Endodermal cell (in vitro differentiated cells): Measurements from ENCODE around the gene HMGA1. TPM values are rescaled to one million over a fixed set of nuclear protein-coding genes. Genes with fewer than 3 reads are reported as not detected.

ENCODE experiments used
- DNase-seq: peaks from one replicate; pipeline ENCODE4 v3.0.0-alpha.2; 2017
- H3K27ac ChIP-seq: 2 replicates; pipeline ENCODE4 v1.5.1; 2013; ENCODE audit warnings: mild to moderate bottlenecking, low read depth, low read length, moderate library complexity
- H3K27me3 ChIP-seq: 2 replicates; pipeline ENCODE4 v1.6.1; 2013; ENCODE audit warnings: mild to moderate bottlenecking, low read length, moderate library complexity; ENCODE audit not compliant: insufficient read depth, control insufficient read depth, poor library complexity, severe bottlenecking
- H3K36me3 ChIP-seq: 2 replicates; pipeline ENCODE4 v1.7.0; 2013; ENCODE audit warnings: mild to moderate bottlenecking, low read length, moderate library complexity; ENCODE audit not compliant: control insufficient read depth, insufficient read depth
- H3K4me1 ChIP-seq: one replicate; pipeline ENCODE4 v1.7.0; 2013; ENCODE audit warnings: low read length; ENCODE audit not compliant: control insufficient read depth, insufficient read depth
- H3K4me3 ChIP-seq: 2 replicates; pipeline ENCODE4 v1.5.1; 2013; ENCODE audit warnings: mild to moderate bottlenecking, low read length, moderate library complexity
- H3K9ac ChIP-seq: 2 replicates; pipeline ENCODE4 v1.6.1; 2013; ENCODE audit warnings: mild to moderate bottlenecking, low read length, moderate library complexity; ENCODE audit not compliant: poor library complexity, severe bottlenecking; ENCODE audit errors: extremely low read depth
- H3K9me3 ChIP-seq: 2 replicates; pipeline ENCODE4 v1.6.1; 2013; ENCODE audit warnings: mild to moderate bottlenecking, low read length, moderate library complexity; ENCODE audit not compliant: control insufficient read depth
- H3K27ac Mint-ChIP-seq: 2 replicates; pipeline ENCODE4 v1.8.0; 2020; ENCODE audit warnings: mixed read lengths
- H3K27me3 Mint-ChIP-seq: 2 replicates; pipeline ENCODE4 v1.8.0; 2021; ENCODE audit warnings: mild to moderate bottlenecking, mixed read lengths; ENCODE audit not compliant: insufficient read depth
- H3K36me3 Mint-ChIP-seq: 2 replicates; pipeline ENCODE4 v1.8.0; 2020; ENCODE audit warnings: low read depth, mixed read lengths
- H3K4me1 Mint-ChIP-seq: 2 replicates; pipeline ENCODE4 v1.8.0; 2020; ENCODE audit warnings: mixed read lengths
- H3K4me3 Mint-ChIP-seq: 2 replicates; pipeline ENCODE4 v1.8.0; 2020; ENCODE audit warnings: mild to moderate bottlenecking, moderate library complexity, mixed read lengths
- H3K9me3 Mint-ChIP-seq: 2 replicates; pipeline ENCODE4 v1.8.0; 2020; ENCODE audit warnings: mild to moderate bottlenecking, mixed read lengths
- WGBS, 2 experiments: methylation state at CpG; one replicate each; pipeline versions ENCODE4 v1.1.5 to v1.1.7; 2013; ENCODE audit warnings: missing lambda C conversion rate in 2 of 2, mixed read lengths in 1 of 2; ENCODE audit not compliant: insufficient coverage in 1 of 2, insufficient read length in 1 of 2; 5-methylcytosine and 5-hydroxymethylcytosine counted together
- total RNA-seq, 2 donors: library from RNA; stranded (reverse); fragmentation: NEBNext Ultra II Directional in 1 of 2; extraction: Animal tissue kit (Norgen Biotek cat#: 25700) in 1 of 2; gene quantifications; 2 replicates in 1 of 2; 3 replicates in 1 of 2; pipeline ENCODE4 v1.2.1, GENCODE V29; 2021
- TF ChIP-seq, protein P1 (sequence below): fragments of 200-600 bp; sonication (generic); conservative IDR thresholded peaks from 2 replicates; pipeline ENCODE4 v1.5.0; 2021; ENCODE audit warnings: antibody characterized with exemption, mild to moderate bottlenecking

The HMGA1 gene
- total RNA-seq, 2 donors from 2014 or later = 1,306 to 1,595 TPM

DNA sequence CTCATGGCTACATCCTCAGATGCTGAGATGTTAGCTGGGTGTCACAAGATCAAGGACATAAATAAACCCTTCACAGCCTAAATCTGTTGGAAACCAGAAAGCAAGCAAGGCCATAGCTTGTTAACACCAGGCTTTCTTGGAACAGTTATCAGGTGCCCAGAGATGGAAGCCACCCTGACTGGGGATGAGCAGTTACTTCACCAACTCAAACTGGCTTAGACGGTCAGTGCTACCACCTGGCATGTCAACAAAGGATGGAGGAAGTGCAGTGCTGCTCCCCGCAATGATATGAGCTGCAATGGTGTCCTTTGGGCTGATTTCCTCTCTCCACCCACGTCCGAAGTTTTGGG is 41.1 kb downstream of the HMGA1 start:
- H3K9ac ChIP-seq = no peak overlapping the region
- Mint-ChIP-seq H3K27ac (no peak overlapping the region), H3K4me3 (no peak overlapping the region), H3K9me3 (no peaks in the 10 kb centered on the region), H3K36me3 (peaks cover 21% of the 10 kb centered on the region), H3K27me3 (no peaks in the 10 kb centered on the region), H3K4me1 (peaks cover 5% of the 10 kb centered on the region)
- H3K4me3 ChIP-seq = no peak overlapping the region
- TF ChIP-seq, protein P1, sequence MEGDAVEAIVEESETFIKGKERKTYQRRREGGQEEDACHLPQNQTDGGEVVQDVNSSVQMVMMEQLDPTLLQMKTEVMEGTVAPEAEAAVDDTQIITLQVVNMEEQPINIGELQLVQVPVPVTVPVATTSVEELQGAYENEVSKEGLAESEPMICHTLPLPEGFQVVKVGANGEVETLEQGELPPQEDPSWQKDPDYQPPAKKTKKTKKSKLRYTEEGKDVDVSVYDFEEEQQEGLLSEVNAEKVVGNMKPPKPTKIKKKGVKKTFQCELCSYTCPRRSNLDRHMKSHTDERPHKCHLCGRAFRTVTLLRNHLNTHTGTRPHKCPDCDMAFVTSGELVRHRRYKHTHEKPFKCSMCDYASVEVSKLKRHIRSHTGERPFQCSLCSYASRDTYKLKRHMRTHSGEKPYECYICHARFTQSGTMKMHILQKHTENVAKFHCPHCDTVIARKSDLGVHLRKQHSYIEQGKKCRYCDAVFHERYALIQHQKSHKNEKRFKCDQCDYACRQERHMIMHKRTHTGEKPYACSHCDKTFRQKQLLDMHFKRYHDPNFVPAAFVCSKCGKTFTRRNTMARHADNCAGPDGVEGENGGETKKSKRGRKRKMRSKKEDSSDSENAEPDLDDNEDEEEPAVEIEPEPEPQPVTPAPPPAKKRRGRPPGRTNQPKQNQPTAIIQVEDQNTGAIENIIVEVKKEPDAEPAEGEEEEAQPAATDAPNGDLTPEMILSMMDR = no peak
- no peaks in the 10 kb centered on the region for H3K9me3 ChIP-seq
- H3K4me1 ChIP-seq = no peaks in the 10 kb centered on the region
- 95 to 97% methylated on average over 4 of the region's 4 CpGs for WGBS, 2 experiments
- no peak for DNase-seq
- H3K27me3 ChIP-seq = no peaks in the 10 kb centered on the region
- peaks cover 15% of the 10 kb centered on the region for H3K36me3 ChIP-seq
- no peak overlapping the region for H3K27ac ChIP-seq

DNA sequence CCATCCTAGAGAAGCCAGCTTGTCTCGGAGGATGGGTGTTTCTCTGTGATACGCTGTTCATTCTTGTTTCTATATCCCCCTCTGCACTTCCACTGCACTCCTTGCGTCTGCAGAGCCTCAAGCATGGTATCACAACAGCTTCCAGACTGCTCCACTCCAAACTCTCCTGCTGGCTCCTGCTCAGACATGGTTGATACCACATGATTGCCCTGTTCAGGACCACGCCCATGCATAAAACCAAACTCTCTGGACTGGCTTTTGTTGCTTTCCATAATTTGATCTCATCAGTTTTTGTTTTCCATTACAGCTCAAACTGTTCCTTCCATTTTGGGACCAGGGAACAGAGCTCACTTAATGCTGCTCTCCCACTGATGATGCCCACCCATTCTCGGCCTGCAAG is 42.2 kb downstream of the HMGA1 start:
- H3K36me3 Mint-ChIP-seq = peaks cover 21% of the 10 kb centered on the region
- H3K4me1 ChIP-seq = no peaks in the 10 kb centered on the region
- no peaks in the 10 kb centered on the region for H3K27me3 ChIP-seq
- H3K27ac Mint-ChIP-seq = no peak overlapping the region
- H3K4me3 Mint-ChIP-seq = no peak overlapping the region
- H3K27ac ChIP-seq = no peak overlapping the region
- H3K27me3 Mint-ChIP-seq = no peaks in the 10 kb centered on the region
- no peak overlapping the region for H3K4me3 ChIP-seq
- no peak overlapping the region for H3K9ac ChIP-seq
- H3K36me3 ChIP-seq = peaks cover 21% of the 10 kb centered on the region
- WGBS, 2 experiments = 96 to 100% methylated on average over 4 to 5 of the region's 5 CpGs
- TF ChIP-seq, protein P1 = no peak
- no peaks in the 10 kb centered on the region for H3K9me3 ChIP-seq
- H3K9me3 Mint-ChIP-seq = no peaks in the 10 kb centered on the region
- no peak for DNase-seq
- H3K4me1 Mint-ChIP-seq = peaks cover 3% of the 10 kb centered on the region

DNA sequence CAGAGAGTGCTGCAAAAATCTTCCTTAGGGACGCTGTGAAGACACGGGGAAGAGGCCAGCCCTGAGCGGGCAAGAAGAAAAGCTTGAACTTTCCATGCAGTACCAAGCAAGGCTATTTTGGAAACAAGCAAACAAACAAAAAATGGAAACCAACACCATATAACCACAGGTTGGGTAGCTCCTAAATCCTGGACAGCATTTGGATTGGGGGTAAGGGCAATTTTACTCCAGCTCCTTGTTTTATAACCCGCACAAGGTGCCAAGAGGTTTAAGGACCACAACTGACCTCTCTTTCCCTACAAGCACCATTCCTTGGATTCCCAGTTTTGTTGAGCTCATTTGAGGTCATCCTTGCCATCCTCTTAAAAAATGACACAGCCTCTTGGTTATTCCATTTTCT is 43.5 kb downstream of the HMGA1 start:
- Mint-ChIP-seq H3K9me3 (no peaks in the 10 kb centered on the region), H3K27me3 (no peaks in the 10 kb centered on the region), H3K36me3 (peaks cover 27% of the 10 kb centered on the region), H3K4me1 (peaks cover 3% of the 10 kb centered on the region), H3K27ac (no peak overlapping the region), H3K4me3 (no peak overlapping the region)
- no peak overlapping the region for H3K4me3 ChIP-seq
- no peak for DNase-seq
- no peaks in the 10 kb centered on the region for H3K4me1 ChIP-seq
- no peaks in the 10 kb centered on the region for H3K27me3 ChIP-seq
- TF ChIP-seq, protein P1 = no peak
- 93 to 100% methylated on average over 1 to 4 of the region's 4 CpGs for WGBS, 2 experiments
- H3K9me3 ChIP-seq = no peaks in the 10 kb centered on the region
- H3K9ac ChIP-seq = no peak overlapping the region
- H3K36me3 ChIP-seq = peaks cover 33% of the 10 kb centered on the region
- H3K27ac ChIP-seq = no peak overlapping the region
